Activated T-helper 1 cell treated with anti-CD3 and anti-CD28 coated beads, Interleukin-2, amount 50 U/mL, for 16 hours (primary cell): ENCODE measurements around the gene HDDC3.
"Not testable (repeated sequence)": the region's sequence is repeated elsewhere in the genome, so short reads cannot be mapped to it uniquely, and the experiment has no call there.

Source experiments
- DNase-seq, 2 donors: peaks; one replicate each; pipeline ENCODE4 v3.0.0-alpha.2; 2020; ENCODE audit warnings: low read depth in 1 of 2, low spot score in 1 of 2

HDDC3 gene

GRCh38 chr15:90930861-90931574 is 1.3 kb downstream of the HDDC3 start:
- DNase-seq: no peak

- no peak for DNase-seq
Measured at GRCh38 chr15:90929246-90930019, 2.9 kb downstream of the HDDC3 start.

- not testable (repeated sequence) for DNase-seq
Measured at GRCh38 chr15:90928106-90928505, 4.2 kb downstream of the HDDC3 start.

- DNase-seq: not testable (repeated sequence)
Measured at GRCh38 chr15:90926766-90927165, 5.6 kb downstream of the HDDC3 start.

- no peak for DNase-seq
Measured at GRCh38 chr15:90924375-90924774, 8.0 kb downstream of the HDDC3 start.

- DNase-seq: not testable (repeated sequence)
Measured at GRCh38 chr15:90922712-90923322, 9.5 kb downstream of the HDDC3 start.

- DNase-seq: no peak
Measured at GRCh38 chr15:90921887-90922286, 10.5 kb downstream of the HDDC3 start.

GRCh38 chr15:90918835-90919234 is 13.5 kb downstream of the HDDC3 start:
- DNase-seq: no peak

GRCh38 chr15:90918034-90918788 is 14.1 kb downstream of the HDDC3 start:
- no peak for DNase-seq

GRCh38 chr15:90917569-90917968 is 14.8 kb downstream of the HDDC3 start:
- no peak for DNase-seq

GRCh38 chr15:90916461-90916860 is 15.9 kb downstream of the HDDC3 start:
- DNase-seq: no peak

- DNase-seq: no peak
Measured at GRCh38 chr15:90915808-90916440, 16.4 kb downstream of the HDDC3 start.

GRCh38 chr15:90915216-90915807 is 17.0 kb downstream of the HDDC3 start:
- no peak for DNase-seq

GRCh38 chr15:90914305-90915080 is 17.9 kb downstream of the HDDC3 start:
- no peak for DNase-seq

- DNase-seq: no peak
Measured at GRCh38 chr15:90913398-90913944, 18.9 kb downstream of the HDDC3 start.

- DNase-seq: no peak
Measured at GRCh38 chr15:90912770-90913075, 19.6 kb downstream of the HDDC3 start.

GRCh38 chr15:90911906-90912769 is 20.2 kb downstream of the HDDC3 start:
- no peak for DNase-seq

- DNase-seq: no peak
Measured at GRCh38 chr15:90911302-90911623, 21.1 kb downstream of the HDDC3 start.
